WTC11 (cell line): Measurements from ENCODE around the gene OR4K14.

Experiments used
- CTCF ChIP-seq: fragments of 200-600 bp; IDR thresholded peaks from 2 replicates; pipeline ENCODE4 v1.8.0; 2022; ENCODE audit warnings: antibody characterized with exemption
- FOXK1 ChIP-seq: sonication (generic); formaldehyde crosslinking; IDR thresholded peaks from 2 replicates; pipeline ENCODE4 v1.8.0; 2022; ENCODE audit warnings: mild to moderate bottlenecking, moderate library complexity, missing genetic modification reagents
- NFYB ChIP-seq: sonication (generic); formaldehyde crosslinking; conservative IDR thresholded peaks from 2 replicates; pipeline ENCODE4 v1.8.0; 2022; ENCODE audit warnings: low read depth, missing genetic modification reagents
- TEAD1 ChIP-seq: sonication (generic); formaldehyde crosslinking; IDR thresholded peaks from 2 replicates; pipeline ENCODE4 v1.8.0; 2022; ENCODE audit warnings: mild to moderate bottlenecking, missing genetic modification reagents
- USF1 ChIP-seq: sonication (generic); formaldehyde crosslinking; IDR thresholded peaks from 2 replicates; pipeline ENCODE4 v1.8.0; 2022; ENCODE audit warnings: mild to moderate bottlenecking, missing genetic modification reagents
- ZNF232 ChIP-seq: sonication (generic); formaldehyde crosslinking; IDR thresholded peaks from 2 replicates; pipeline ENCODE4 v1.8.0; 2022; ENCODE audit warnings: mild to moderate bottlenecking, missing genetic modification reagents
- ZNF416 ChIP-seq: fragments of 250-450 bp; sonication (Bioruptor Pico); IDR thresholded peaks from 2 replicates; pipeline ENCODE4 v1.9.0; 2021; ENCODE audit warnings: mild to moderate bottlenecking, inconsistent platforms

- TF ChIP-seq TEAD1 (CRISPR knock-in tag): no peak
- TF ChIP-seq CTCF: no peak
- no peak for TF ChIP-seq ZNF232 (CRISPR knock-in tag)
- no peak for TF ChIP-seq FOXK1 (CRISPR knock-in tag)
- no peak for TF ChIP-seq ZNF416
- no peak for TF ChIP-seq NFYB (CRISPR knock-in tag)
- no peak for TF ChIP-seq USF1 (CRISPR knock-in tag)
Measured at GRCh38 chr14:20044243-20044642, 25.1 kb upstream of the OR4K14 start.
